ENCODE measurements around the gene KISS1R.

KISS1R gene

DNA sequence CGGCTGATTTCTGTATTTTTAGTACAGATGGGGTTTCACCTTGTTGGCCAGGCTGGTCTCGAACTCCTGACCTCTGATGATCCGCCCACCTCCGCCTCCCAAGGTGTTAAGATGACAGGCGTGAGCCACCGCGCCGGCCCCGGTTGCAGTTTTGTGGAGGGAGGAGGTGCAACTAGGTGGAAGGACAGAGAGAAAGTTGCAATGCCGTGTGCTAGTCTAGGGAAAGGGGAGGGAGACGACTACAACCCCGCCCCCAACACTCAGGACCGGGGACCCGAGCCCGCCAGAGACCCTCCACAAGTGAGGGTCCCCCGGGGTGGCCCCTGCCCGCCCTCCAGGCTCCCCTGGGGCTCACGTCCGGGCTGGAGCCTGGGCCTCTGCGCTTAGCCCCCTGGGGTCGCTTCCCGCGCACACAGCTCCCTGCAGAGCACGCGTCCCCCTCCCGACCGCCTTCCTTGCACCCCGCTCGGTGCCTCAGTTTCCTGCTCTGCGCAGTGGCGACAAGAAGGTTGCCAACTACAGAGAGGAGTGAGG is 7.5 kb downstream of the KISS1R start:
- DNase-seq (ENCODE audit: low read depth) = no peak

- DNase-seq (ENCODE audit: low read depth) = peak; percentile 56
Observed at GRCh38 chr19:925087-925525, 8.0 kb downstream of the KISS1R start.

- DNase-seq (ENCODE audit: low read depth) = peak; percentile 61
Observed at GRCh38 chr19:925526-926322, 8.6 kb downstream of the KISS1R start, which contains the start of gene ARID3A. Gene ARID3A (plus strand): TSS chr19:926035. CDS start chr19:929529, 3,494 bp downstream.

- DNase-seq (ENCODE audit: low read depth) = no peak
Observed at GRCh38 chr19:926323-926588, 9.1 kb downstream of the KISS1R start.

- no peak for DNase-seq (ENCODE audit: low read depth)
Observed at GRCh38 chr19:926589-927350, 9.6 kb downstream of the KISS1R start.

DNA sequence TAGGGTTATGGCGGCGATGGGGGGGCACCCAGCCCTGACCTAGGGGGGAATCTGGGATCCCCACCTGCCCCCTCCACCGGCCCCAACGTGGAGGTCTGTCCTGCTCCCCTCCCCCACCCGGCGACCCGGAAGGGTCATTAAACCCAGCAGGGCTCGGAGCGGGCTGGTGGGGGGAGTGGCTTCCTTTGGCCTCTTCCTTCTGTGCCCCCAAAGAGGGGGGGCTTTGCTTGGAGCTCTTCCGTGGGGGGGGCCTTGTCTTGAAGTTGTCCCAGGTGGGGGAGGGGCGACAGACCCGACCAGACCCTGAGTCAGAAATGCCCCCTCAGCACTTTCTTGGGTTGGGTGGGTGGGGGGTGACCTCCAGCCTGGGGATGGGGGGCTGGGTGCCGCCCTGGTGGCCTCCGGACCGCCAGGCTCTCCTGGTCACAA is 10.2 kb downstream of the KISS1R start:
- DNase-seq (ENCODE audit: low read depth) = no peak

DNA sequence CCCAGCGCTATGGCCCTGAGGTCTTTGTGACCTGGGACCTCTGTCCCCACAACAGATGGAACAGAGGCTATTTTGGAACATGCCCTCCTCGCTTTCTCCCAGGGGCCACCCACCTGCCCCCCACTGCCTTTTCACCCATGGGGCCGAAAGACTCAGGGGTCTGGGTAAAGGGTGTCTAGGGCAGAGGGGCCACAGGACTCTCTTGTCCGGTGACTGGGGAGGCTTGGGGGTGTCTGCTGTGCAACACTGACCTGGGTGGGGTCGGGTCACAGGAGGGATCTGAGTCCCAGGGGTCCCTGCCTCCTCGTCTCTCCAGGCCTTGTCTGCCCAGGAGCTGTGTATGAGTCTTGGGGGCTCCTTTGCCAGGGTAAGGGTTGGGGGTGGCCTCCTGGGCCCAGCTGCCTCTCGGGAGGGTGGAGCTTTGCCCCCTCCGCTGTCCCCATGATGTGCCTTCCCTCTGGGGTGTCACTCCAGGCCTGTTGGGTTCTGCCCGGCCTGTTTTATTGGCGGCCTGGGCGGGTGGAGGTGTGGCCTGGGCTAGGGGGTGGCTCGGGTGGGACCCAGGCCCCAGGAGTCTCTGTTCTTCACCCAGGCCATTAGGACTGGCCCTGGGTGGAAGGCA is 10.8 kb downstream of the KISS1R start:
- no peak for DNase-seq (ENCODE audit: low read depth)

GRCh38 chr19:928471-929202 is 11.5 kb downstream of the KISS1R start:
- DNase-seq (ENCODE audit: low read depth) = no peak

GRCh38 chr19:929203-929890 is 12.2 kb downstream of the KISS1R start:
- no peak for DNase-seq (ENCODE audit: low read depth)

DNA sequence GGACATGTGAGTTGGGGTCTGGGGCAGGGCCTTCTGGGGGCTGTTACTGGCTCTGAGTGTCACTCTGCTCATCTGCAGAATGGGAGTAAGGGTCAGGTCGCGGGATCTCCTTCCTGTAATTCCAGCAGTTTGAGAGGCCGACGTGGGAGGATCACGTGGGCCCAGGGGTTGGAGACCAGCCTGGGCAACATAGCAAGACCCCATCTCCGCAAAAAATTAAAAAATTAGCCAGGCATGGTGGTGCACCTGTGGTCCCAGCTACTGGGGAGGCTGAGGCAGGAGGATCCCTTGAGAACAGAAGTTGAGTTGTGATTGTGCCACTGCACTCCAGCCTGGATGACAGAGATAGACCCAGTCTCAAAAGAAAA is 12.7 kb downstream of the KISS1R start:
- no peak for DNase-seq (ENCODE audit: low read depth)

DNA sequence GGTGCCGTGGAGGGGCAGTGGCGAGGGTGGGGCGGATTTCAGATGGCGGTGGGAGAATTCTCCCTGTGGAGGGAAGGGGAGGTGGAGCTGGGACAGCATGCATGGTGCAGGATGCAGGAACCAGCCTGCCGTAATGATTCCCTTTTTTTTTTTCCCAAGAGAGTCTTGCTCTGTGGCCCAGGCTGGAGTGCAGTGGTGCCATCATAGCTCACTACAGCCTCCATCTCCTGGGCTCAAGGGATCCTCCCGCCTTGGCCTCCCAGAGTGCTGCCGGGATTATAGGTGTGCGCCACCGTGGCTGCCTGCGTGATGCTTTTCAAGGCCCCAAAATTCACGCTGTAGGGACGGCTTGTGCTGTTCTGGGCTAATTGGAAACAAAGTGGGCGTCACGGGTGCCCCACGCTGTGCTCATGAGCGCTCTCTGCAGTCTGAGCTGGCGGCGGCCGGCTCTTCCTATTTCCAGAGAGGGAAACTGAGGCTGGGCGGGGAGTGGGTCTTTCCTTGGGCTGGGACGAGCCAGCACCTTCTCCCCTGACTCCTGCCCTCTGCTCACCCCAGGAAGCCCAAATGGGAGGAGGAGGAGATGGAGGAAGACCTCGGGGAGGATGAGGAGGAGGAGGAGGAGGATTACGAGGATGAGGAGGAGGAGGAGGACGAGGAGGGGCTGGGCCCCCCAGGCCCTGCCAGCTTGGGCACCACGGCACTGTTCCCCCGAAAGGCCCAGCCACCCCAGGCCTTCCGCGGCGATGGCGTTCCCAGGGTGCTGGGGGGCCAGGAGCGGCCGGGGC is 14.9 kb downstream of the KISS1R start:
- DNase-seq (ENCODE audit: low read depth) = no peak

GRCh38 chr19:932648-933552 is 15.8 kb downstream of the KISS1R start:
- no peak for DNase-seq (ENCODE audit: low read depth)

GRCh38 chr19:933553-933882 is 16.4 kb downstream of the KISS1R start:
- no peak for DNase-seq (ENCODE audit: low read depth)

DNA sequence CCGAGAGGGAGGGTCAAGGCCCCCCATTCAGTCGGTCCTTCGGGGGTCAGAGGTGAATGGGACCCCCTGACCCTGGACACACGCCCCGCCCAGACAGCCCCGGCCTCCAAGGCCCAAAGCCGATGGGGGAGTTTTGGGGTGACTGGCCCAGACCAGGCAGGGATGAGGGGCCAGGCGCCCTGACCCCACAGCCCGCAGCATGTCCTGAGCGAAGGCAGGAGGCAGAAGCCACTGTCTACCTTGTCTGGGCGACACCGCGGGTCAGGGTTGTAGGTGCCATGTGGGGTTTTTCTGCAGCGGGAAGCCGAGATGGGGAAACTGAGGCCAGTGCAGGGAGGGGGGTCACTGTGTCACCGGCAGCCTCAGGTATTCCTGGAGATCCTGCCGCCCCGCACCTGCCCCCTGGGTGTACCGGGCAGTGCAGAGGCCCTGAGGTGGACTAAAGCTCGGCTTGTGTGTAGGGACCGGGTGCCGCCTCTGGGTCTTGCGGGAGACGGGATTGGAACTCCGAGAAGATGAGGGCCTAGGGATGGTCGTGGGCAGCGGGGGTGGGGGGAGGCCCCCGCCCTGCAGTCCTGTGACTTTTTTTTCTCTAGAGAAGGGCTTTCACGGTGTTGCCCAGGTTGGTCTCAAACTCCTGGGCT is 17.2 kb downstream of the KISS1R start:
- DNase-seq (ENCODE audit: low read depth) = no peak

GRCh38 chr19:934865-935479 is 17.8 kb downstream of the KISS1R start:
- DNase-seq (ENCODE audit: low read depth) = no peak

- DNase-seq (ENCODE audit: low read depth) = no peak
Observed at GRCh38 chr19:936175-936546, 19.0 kb downstream of the KISS1R start.

- DNase-seq (ENCODE audit: low read depth) = no peak
Observed at GRCh38 chr19:937259-937694, 20.1 kb downstream of the KISS1R start.

- DNase-seq (ENCODE audit: low read depth) = no peak
Observed at GRCh38 chr19:938233-938923, 21.2 kb downstream of the KISS1R start.

All from activated T-cell treated with anti-CD3 and anti-CD28 coated beads for 24 hours (primary cell).